Measurements from ENCODE around the gene POLR3K. TPM values are rescaled to one million over a fixed set of nuclear protein-coding genes. Genes with fewer than 3 reads are reported as not detected.

POLR3K gene
- total RNA-seq, 1 donor from 2014 or later, result 4.8 TPM

GRCh38 chr16:79151-80054 is 26.0 kb upstream of the POLR3K start:
- no peak for DNase-seq (ENCODE audit: extremely low read depth, low read depth, low spot score)

GRCh38 chr16:78444-79150 is 25.2 kb upstream of the POLR3K start:
- DNase-seq (ENCODE audit: extremely low read depth, low read depth, low spot score), result no peak

GRCh38 chr16:77807-78443 is 24.5 kb upstream of the POLR3K start, which contains the start of gene MPG:
MPG (plus strand) TSS chr16:78225; CDS start chr16:78310, 85 bp downstream.
- no peak for DNase-seq (ENCODE audit: extremely low read depth, low read depth, low spot score)

GRCh38 chr16:77273-77806 is 23.9 kb upstream of the POLR3K start:
- DNase-seq (ENCODE audit: extremely low read depth, low read depth, low spot score), result no peak

- DNase-seq (ENCODE audit: extremely low read depth, low read depth, low spot score), result no peak
Measured at GRCh38 chr16:76535-77272, 23.3 kb upstream of the POLR3K start.

- DNase-seq (ENCODE audit: extremely low read depth, low read depth, low spot score), result no peak
Measured at GRCh38 chr16:75580-76501, 22.4 kb upstream of the POLR3K start.

- no peak for DNase-seq (ENCODE audit: extremely low read depth, low read depth, low spot score)
Measured at GRCh38 chr16:74747-75334, 21.4 kb upstream of the POLR3K start.

GRCh38 chr16:74051-74746 is 20.8 kb upstream of the POLR3K start:
- no peak for DNase-seq (ENCODE audit: extremely low read depth, low read depth, low spot score)

- no peak for DNase-seq (ENCODE audit: extremely low read depth, low read depth, low spot score)
Measured at GRCh38 chr16:72561-73548, 19.4 kb upstream of the POLR3K start, which contains the start of gene RHBDF1. RHBDF1 (minus strand) TSS chr16:72631; CDS start chr16:65015, 7,616 bp downstream.

GRCh38 chr16:71540-72401 is 18.4 kb upstream of the POLR3K start:
- no peak for DNase-seq (ENCODE audit: extremely low read depth, low read depth, low spot score)

- no peak for DNase-seq (ENCODE audit: extremely low read depth, low read depth, low spot score)
Measured at GRCh38 chr16:71210-71539, 17.8 kb upstream of the POLR3K start.

GRCh38 chr16:69181-69580 is 15.8 kb upstream of the POLR3K start:
- DNase-seq (ENCODE audit: extremely low read depth, low read depth, low spot score), result no peak

GRCh38 chr16:67884-68789 is 14.7 kb upstream of the POLR3K start:
- no peak for DNase-seq (ENCODE audit: extremely low read depth, low read depth, low spot score)

GRCh38 chr16:67183-67791 is 13.9 kb upstream of the POLR3K start:
- no peak for DNase-seq (ENCODE audit: extremely low read depth, low read depth, low spot score)

Data from glomerular endothelial cell (primary cell).